ENCODE measurements around the gene CHSY1.

- TF ChIP-seq, protein P1, sequence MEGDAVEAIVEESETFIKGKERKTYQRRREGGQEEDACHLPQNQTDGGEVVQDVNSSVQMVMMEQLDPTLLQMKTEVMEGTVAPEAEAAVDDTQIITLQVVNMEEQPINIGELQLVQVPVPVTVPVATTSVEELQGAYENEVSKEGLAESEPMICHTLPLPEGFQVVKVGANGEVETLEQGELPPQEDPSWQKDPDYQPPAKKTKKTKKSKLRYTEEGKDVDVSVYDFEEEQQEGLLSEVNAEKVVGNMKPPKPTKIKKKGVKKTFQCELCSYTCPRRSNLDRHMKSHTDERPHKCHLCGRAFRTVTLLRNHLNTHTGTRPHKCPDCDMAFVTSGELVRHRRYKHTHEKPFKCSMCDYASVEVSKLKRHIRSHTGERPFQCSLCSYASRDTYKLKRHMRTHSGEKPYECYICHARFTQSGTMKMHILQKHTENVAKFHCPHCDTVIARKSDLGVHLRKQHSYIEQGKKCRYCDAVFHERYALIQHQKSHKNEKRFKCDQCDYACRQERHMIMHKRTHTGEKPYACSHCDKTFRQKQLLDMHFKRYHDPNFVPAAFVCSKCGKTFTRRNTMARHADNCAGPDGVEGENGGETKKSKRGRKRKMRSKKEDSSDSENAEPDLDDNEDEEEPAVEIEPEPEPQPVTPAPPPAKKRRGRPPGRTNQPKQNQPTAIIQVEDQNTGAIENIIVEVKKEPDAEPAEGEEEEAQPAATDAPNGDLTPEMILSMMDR (IDR thresholded peaks at IDR 0.05), result no peak
- no peak for TF ChIP-seq POLR2A (IDR thresholded peaks at IDR 0.05)
These were observed 32.4 kb downstream of the CHSY1 start for GRCh38 chr15:101219441-101219840.
